Activated CD4-positive, alpha-beta T cell treated with anti-CD3 and anti-CD28 coated beads, Interleukin-2, amount 50 U/mL, for 48 hours (primary cell): ENCODE measurements around the gene CISTR.
A peak's percentile ranks its signal among the peaks of the same experiment; 100 is the strongest.

ENCODE experiments used
- DNase-seq, 2 experiments: peaks; one replicate each; pipeline ENCODE4 v3.0.0-alpha.2; 2020

Gene CISTR

GRCh38 chr12:53761306-53761705 is 9.5 kb upstream of the CISTR start:
- DNase-seq = no peak

GRCh38 chr12:53759261-53759660 is 7.5 kb upstream of the CISTR start:
- no peak for DNase-seq

- no peak for DNase-seq
Measured at GRCh38 chr12:53758730-53759103, 6.9 kb upstream of the CISTR start.

GRCh38 chr12:53758081-53758729 is 6.4 kb upstream of the CISTR start:
- DNase-seq = no peak

- peak; percentile 92 to 94 for DNase-seq
Measured at GRCh38 chr12:53757101-53757770, 5.5 kb upstream of the CISTR start.

GRCh38 chr12:53756300-53757100 is 4.7 kb upstream of the CISTR start:
- DNase-seq = no peak

- no peak for DNase-seq
Measured at GRCh38 chr12:53755893-53756292, 4.1 kb upstream of the CISTR start.

GRCh38 chr12:53755451-53755891 is 3.7 kb upstream of the CISTR start:
- no peak for DNase-seq

- no peak for DNase-seq
Measured at GRCh38 chr12:53754633-53755264, 3.0 kb upstream of the CISTR start.

GRCh38 chr12:53754188-53754585 is 2.4 kb upstream of the CISTR start:
- no peak for DNase-seq

GRCh38 chr12:53752621-53753020 is 842 bp upstream of the CISTR start:
- DNase-seq = no peak

- no peak for DNase-seq
Measured at GRCh38 chr12:53752192-53752601, 418 bp upstream of the CISTR start.

- DNase-seq = no peak
Measured at GRCh38 chr12:53750812-53751335, 905 bp downstream of the CISTR start.

- DNase-seq = no peak
Measured at GRCh38 chr12:53749986-53750811, 1.6 kb downstream of the CISTR start.

- no peak for DNase-seq
Measured at GRCh38 chr12:53748072-53748840, 3.5 kb downstream of the CISTR start.

- DNase-seq = no peak
Measured at GRCh38 chr12:53747095-53747494, 4.7 kb downstream of the CISTR start.

- peak; percentile 87 to 92 for DNase-seq
Measured at GRCh38 chr12:53746592-53747092, 5.1 kb downstream of the CISTR start.

- DNase-seq = no peak
Measured at GRCh38 chr12:53744751-53745150, 7.0 kb downstream of the CISTR start.

GRCh38 chr12:53744130-53744441 is 7.7 kb downstream of the CISTR start:
- DNase-seq = no peak

GRCh38 chr12:53743266-53744129 is 8.3 kb downstream of the CISTR start:
- peak; percentile 57 to 68 for DNase-seq
